Psoas muscle (tissue), 7 donors: ENCODE measurements around the gene OR3A1. TPM values are rescaled to one million over a fixed set of nuclear protein-coding genes. Genes with fewer than 3 reads are reported as not detected.

Source experiments
- polyA plus RNA-seq, 3 donors: library from polyadenylated mRNA; stranded (reverse); fragments of 200-250 nt; gene quantifications; one replicate each; pipeline ENCODE4 v1.2.3, GENCODE V29; 2013
- total RNA-seq, 4 donors: library from RNA; stranded (reverse); fragmentation: NEBNext Ultra II Directional in 2 of 4; extraction: Animal tissue kit (Norgen Biotek cat#: 25700) in 2 of 4; gene quantifications; one replicate each; pipeline versions ENCODE4 v1.2.1 to v1.2.4, GENCODE V29; 2021 to 2023
- donor health status: healthy with polysubstance abuse.
- donor health status: DM: no; HTN: no; CAD: no; lungs with moderate emphysema.
- donor health status: Bipolar disorder and iron deficiency.
- donor health status: healthy.
- donor health status: DM: no; HTN: no; CAD: no.
- donor health status: DM: no; HTN: no; CAD: no.
- donor health status: DM: yes; HTN: yes; CAD: no.

Gene OR3A1
- total and polyA plus RNA-seq, 7 donors = not detected

Other genes with a start within 250 kb of the OR3A1 start
- not detected for gene OR1D5, start 234.8 kb downstream of the OR3A1 start, total RNA-seq
- not detected for gene OR1D5, start 234.8 kb downstream of the OR3A1 start, polyA plus RNA-seq
- gene OR1D2, start 193.9 kb downstream of the OR3A1 start, total RNA-seq = not detected
- gene OR1D2, start 193.9 kb downstream of the OR3A1 start, polyA plus RNA-seq = not detected
- not detected for gene OR1G1, start 170.8 kb downstream of the OR3A1 start, total RNA-seq
- not detected for gene OR1G1, start 170.8 kb downstream of the OR3A1 start, polyA plus RNA-seq
- not detected for gene OR1A2, start 100.8 kb downstream of the OR3A1 start, total RNA-seq
- gene OR1A2, start 100.8 kb downstream of the OR3A1 start, polyA plus RNA-seq = not detected
- not detected for gene OR1A1, start 90.7 kb downstream of the OR3A1 start, total RNA-seq
- gene OR1A1, start 90.7 kb downstream of the OR3A1 start, polyA plus RNA-seq = not detected
- under 1 TPM in 2 of 4 donors, not detected in 2; 0.36 to 0.40 TPM for gene OR3A2, start 87.9 kb upstream of the OR3A1 start, total RNA-seq
- under 1 TPM in 1 of 3 donors, not detected in 2; 0.04 TPM for gene OR3A2, start 87.9 kb upstream of the OR3A1 start, polyA plus RNA-seq
- under 1 TPM in 1 of 4 donors, not detected in 3; 0.34 TPM for gene OR1E1, start 100.0 kb upstream of the OR3A1 start, total RNA-seq
- under 1 TPM in 1 of 3 donors, not detected in 2; 0.04 TPM for gene OR1E1, start 100.0 kb upstream of the OR3A1 start, polyA plus RNA-seq
- not detected for gene OR3A3, start 113.0 kb upstream of the OR3A1 start, total RNA-seq
- not detected for gene OR3A3, start 113.0 kb upstream of the OR3A1 start, polyA plus RNA-seq
- not detected for gene OR1E2, start 135.5 kb upstream of the OR3A1 start, total RNA-seq
- not detected for gene OR1E2, start 135.5 kb upstream of the OR3A1 start, polyA plus RNA-seq
- gene SPATA22, start 173.5 kb upstream of the OR3A1 start, total RNA-seq = under 1 TPM in 2 of 4 donors, not detected in 2; 0.50 to 0.54 TPM
- gene SPATA22, start 173.5 kb upstream of the OR3A1 start, polyA plus RNA-seq = under 1 TPM in 2 of 3 donors, not detected in 1; 0.05 to 0.12 TPM
- 1 to 10 TPM; 2.9 to 4.8 (median 3.9) TPM for gene ASPA, start 177.6 kb upstream of the OR3A1 start, total RNA-seq
- 1 to 10 TPM in 2 of 3 donors, under 1 TPM in 1; 0.68 to 2.3 (median 1.2) TPM for gene ASPA, start 177.6 kb upstream of the OR3A1 start, polyA plus RNA-seq